KMS-11 (cell line): ENCODE data around the gene GNA15.

ENCODE experiments used
- H2AFZ ChIP-seq: fragments of 200-600 bp; sonication (generic); 2 replicates; pipeline ENCODE4 v1.6.1; 2016; ENCODE audit warnings: antibody characterized with exemption, mixed run types, low read depth
- H3K27ac ChIP-seq: fragments of 200-600 bp; sonication (generic); 2 replicates; pipeline ENCODE4 v1.6.1; 2016; ENCODE audit warnings: mild to moderate bottlenecking, mixed run types
- H3K27me3 ChIP-seq: fragments of 200-600 bp; sonication (generic); 2 replicates; pipeline ENCODE4 v1.6.1; 2017; ENCODE audit warnings: mild to moderate bottlenecking, low read depth, mixed run types, moderate library complexity; ENCODE audit not compliant: insufficient read depth
- H3K36me3 ChIP-seq: fragments of 200-600 bp; sonication (generic); 2 replicates; pipeline ENCODE4 v1.6.1; 2017; ENCODE audit warnings: mild to moderate bottlenecking, mixed run types; ENCODE audit not compliant: insufficient read depth
- H3K4me1 ChIP-seq: fragments of 200-600 bp; sonication (generic); 2 replicates; pipeline ENCODE4 v1.6.1; 2016; ENCODE audit warnings: mild to moderate bottlenecking, low read depth, mixed run types; ENCODE audit not compliant: poor library complexity, severe bottlenecking
- H3K4me2 ChIP-seq: fragments of 200-600 bp; sonication (generic); 2 replicates; pipeline ENCODE4 v1.7.0; 2016; ENCODE audit warnings: mild to moderate bottlenecking, mixed run types
- H3K4me3 ChIP-seq: fragments of 200-600 bp; sonication (generic); IDR thresholded peaks from 2 replicates; pipeline ENCODE4 v1.6.1; 2017; ENCODE audit warnings: low read depth, low read length, mixed read lengths; ENCODE audit not compliant: insufficient read depth
- H3K79me2 ChIP-seq: fragments of 200-600 bp; sonication (generic); 2 replicates; pipeline ENCODE4 v1.6.1; 2016; ENCODE audit warnings: low read depth, mixed run types; ENCODE audit not compliant: insufficient read depth
- H3K9ac ChIP-seq: fragments of 200-600 bp; sonication (generic); 2 replicates; pipeline ENCODE4 v1.6.1; 2016; ENCODE audit warnings: mild to moderate bottlenecking, mixed run types
- H4K20me1 ChIP-seq: fragments of 200-600 bp; sonication (generic); 2 replicates; pipeline ENCODE4 v1.6.1; 2016; ENCODE audit warnings: mild to moderate bottlenecking, mixed run types; ENCODE audit not compliant: insufficient read depth
- TF ChIP-seq, protein P1 (sequence below): fragments of 200-600 bp; sonication (generic); conservative IDR thresholded peaks from 2 replicates; pipeline ENCODE4 v1.6.1; 2017; ENCODE audit warnings: low read depth, mild to moderate bottlenecking, antibody characterized with exemption, low read length, moderate library complexity, mixed read lengths

GNA15 gene

DNA sequence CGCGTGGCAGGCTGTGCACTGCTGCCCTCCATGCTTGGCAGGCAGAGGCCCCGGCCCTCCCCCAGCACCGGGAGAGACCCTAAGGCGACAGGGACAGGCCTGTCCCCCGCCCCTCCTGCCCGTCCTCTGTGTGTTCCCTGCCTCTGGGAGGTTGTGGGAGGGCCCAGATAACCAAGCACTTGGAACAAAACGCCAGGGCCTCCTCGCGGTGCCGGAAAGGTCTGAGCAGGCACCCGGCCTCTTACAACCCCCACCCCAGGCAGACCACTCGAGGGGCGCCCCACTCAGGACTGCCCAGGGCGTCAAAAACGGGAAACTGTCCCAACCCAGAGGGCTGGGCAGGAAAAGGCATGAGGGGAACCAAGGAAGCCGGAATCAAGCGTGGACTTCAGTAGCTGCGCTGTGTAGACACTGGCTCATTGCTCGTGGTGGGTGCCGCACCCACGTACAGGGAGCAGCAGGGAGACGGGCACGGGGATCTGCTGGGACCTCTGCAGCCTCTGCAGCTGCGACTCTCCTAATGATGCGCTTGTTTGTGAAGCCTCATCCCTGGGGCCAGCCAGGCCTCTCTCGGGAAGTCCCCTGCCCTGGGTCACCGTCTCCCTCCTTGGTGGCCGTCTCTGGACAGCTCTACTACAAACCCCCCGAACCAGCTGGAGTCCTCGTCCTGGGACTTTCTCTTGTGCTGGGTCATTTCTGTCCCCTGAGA lies 21.7 kb upstream of the GNA15 start:
- Histone ChIP-seq H2AFZ (no peak overlapping the region), H3K79me2 (no peaks in the 10 kb centered on the region), H3K27me3 (no peaks in the 10 kb centered on the region; the same call in 1 of the 2 replicates), H3K36me3 (no peaks in the 10 kb centered on the region), H3K9ac (no peak overlapping the region), H4K20me1 (no peaks in the 10 kb centered on the region), H3K27ac (no peak overlapping the region), H3K4me1 (no peaks in the 10 kb centered on the region), H3K4me2 (no peak overlapping the region), H3K4me3 (no peak overlapping the region)
- TF ChIP-seq, protein P1, sequence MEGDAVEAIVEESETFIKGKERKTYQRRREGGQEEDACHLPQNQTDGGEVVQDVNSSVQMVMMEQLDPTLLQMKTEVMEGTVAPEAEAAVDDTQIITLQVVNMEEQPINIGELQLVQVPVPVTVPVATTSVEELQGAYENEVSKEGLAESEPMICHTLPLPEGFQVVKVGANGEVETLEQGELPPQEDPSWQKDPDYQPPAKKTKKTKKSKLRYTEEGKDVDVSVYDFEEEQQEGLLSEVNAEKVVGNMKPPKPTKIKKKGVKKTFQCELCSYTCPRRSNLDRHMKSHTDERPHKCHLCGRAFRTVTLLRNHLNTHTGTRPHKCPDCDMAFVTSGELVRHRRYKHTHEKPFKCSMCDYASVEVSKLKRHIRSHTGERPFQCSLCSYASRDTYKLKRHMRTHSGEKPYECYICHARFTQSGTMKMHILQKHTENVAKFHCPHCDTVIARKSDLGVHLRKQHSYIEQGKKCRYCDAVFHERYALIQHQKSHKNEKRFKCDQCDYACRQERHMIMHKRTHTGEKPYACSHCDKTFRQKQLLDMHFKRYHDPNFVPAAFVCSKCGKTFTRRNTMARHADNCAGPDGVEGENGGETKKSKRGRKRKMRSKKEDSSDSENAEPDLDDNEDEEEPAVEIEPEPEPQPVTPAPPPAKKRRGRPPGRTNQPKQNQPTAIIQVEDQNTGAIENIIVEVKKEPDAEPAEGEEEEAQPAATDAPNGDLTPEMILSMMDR = no peak

DNA sequence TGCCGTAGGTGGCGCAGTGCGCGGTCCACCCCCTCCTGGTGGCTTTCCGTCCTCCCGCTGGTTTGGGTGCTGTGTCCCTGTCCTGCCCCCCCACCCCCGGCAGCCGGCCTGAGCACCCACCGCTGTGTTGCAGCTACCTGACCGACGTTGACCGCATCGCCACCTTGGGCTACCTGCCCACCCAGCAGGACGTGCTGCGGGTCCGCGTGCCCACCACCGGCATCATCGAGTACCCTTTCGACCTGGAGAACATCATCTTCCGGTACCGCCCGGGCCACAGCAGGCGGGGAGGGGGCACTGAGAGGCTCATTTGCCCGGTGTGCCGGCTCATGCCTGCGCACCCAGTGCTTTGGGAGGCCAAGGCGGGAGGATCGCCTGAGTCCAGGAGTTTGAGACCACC lies 21.0 kb upstream of the GNA15 start:
- Histone ChIP-seq H3K4me1 (no peaks in the 10 kb centered on the region), H4K20me1 (no peaks in the 10 kb centered on the region)

DNA sequence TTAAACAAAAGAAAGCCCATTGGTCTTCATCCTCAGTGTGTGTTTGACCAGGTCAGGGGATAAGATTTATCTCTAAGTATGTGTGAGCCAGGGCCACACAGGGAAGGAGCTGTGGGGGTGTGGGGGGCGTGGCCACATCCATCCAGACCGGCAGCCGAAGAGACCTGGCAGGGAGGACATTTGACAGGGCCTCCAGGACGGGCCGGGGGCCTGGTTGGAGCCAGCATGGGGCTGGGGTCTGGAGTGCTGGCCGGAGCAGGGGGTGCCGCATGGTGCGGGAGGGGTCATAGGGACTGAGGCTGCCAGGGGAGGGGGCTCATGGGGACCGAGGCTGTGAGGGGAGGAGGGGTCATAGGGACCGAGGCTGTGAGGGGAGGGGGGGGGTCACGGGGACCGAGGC lies 20.4 kb upstream of the GNA15 start:
- no peaks in the 10 kb centered on the region; the same call in 1 of the 2 replicates for H3K27me3 ChIP-seq
- no peak overlapping the region for H3K9ac ChIP-seq
- H2AFZ ChIP-seq = no peak overlapping the region
- no peaks in the 10 kb centered on the region for H3K4me1 ChIP-seq
- TF ChIP-seq, protein P1 = no peak
- no peak overlapping the region for H3K4me2 ChIP-seq
- no peaks in the 10 kb centered on the region for H3K79me2 ChIP-seq
- no peaks in the 10 kb centered on the region for H3K36me3 ChIP-seq
- H3K27ac ChIP-seq = no peak overlapping the region
- no peaks in the 10 kb centered on the region for H4K20me1 ChIP-seq
- no peak overlapping the region for H3K4me3 ChIP-seq

More for the DNA sequence above, 21.0 kb upstream of the GNA15 start:
- H3K4me2 ChIP-seq = no peak overlapping the region
- TF ChIP-seq, protein P1 = no peak
- no peak overlapping the region for H3K27ac ChIP-seq
- no peaks in the 10 kb centered on the region for H3K36me3 ChIP-seq
- H3K4me3 ChIP-seq = no peak overlapping the region
- H3K27me3 ChIP-seq = no peaks in the 10 kb centered on the region; the same call in 1 of the 2 replicates
- no peak overlapping the region for H3K9ac ChIP-seq
- H3K79me2 ChIP-seq = no peaks in the 10 kb centered on the region
- H2AFZ ChIP-seq = no peak overlapping the region

DNA sequence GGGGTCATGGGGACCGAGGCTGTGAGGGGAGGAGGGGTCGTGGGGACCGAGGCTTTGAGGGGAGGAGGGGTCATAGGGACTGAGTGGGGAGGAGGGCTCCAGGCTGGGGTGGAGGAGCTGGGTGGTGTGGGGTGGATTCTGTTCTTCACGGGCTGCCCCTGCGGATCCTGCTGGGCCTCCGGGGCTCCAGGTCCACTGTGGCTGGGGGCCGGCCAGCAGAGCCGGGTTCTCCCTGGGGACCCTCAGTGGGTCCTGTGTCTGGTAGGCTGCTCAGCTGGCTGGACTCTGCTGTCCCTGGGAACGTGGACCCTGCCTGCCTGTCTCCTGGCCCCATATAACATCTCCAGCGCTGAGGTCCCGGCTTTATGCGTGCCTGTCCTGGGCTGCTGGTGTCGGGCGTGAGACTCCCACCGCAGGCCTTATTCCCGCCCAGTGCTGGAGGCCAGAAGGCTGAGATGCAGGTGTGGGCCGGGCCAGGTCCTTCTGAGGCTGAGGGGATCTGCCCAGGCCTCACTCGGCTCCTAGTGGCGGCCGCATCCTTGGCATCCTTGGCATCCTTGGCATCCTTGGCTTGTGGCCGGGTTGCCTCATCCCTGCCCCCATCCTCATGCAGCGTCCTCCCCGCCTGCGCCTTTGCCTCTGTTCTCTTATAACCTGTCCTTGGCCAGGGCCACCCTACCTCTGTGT lies 19.8 kb upstream of the GNA15 start:
- Histone ChIP-seq H3K4me2 (no peak overlapping the region), H3K4me3 (no peak overlapping the region), H3K27ac (no peak overlapping the region), H4K20me1 (no peaks in the 10 kb centered on the region), H2AFZ (no peak overlapping the region), H3K79me2 (no peaks in the 10 kb centered on the region), H3K9ac (no peak overlapping the region), H3K36me3 (no peaks in the 10 kb centered on the region), H3K27me3 (no peaks in the 10 kb centered on the region; the same call in 1 of the 2 replicates), H3K4me1 (no peaks in the 10 kb centered on the region)
- TF ChIP-seq, protein P1 = no peak
